ENCODE data around the gene URAD. TPM values are rescaled to one million over a fixed set of nuclear protein-coding genes. Genes with fewer than 3 reads are reported as not detected.
A peak's percentile ranks its signal among the peaks of the same experiment; 100 is the strongest.

Gene URAD
- polyA plus RNA-seq, 3 donors, result not detected

DNA sequence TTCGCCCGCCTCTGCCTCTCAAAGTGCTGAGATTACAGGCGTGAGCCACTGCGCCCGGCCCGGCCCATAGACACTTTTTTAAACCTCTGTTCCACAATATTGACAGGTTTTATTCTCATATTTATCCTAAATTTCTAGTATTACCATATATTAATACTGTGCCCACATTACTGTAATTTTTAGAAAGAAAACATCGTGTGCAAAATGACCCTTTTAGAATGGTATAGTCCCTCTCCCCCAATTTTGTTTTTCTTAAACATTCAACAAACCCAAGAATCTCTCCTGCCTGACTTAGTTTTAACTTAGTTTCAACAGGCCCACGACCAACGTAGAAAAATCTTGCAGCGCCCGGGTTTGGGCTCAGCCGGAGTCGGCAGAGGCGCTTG, 28.5 kb downstream of the URAD start:
- no peak for DNase-seq

DNA sequence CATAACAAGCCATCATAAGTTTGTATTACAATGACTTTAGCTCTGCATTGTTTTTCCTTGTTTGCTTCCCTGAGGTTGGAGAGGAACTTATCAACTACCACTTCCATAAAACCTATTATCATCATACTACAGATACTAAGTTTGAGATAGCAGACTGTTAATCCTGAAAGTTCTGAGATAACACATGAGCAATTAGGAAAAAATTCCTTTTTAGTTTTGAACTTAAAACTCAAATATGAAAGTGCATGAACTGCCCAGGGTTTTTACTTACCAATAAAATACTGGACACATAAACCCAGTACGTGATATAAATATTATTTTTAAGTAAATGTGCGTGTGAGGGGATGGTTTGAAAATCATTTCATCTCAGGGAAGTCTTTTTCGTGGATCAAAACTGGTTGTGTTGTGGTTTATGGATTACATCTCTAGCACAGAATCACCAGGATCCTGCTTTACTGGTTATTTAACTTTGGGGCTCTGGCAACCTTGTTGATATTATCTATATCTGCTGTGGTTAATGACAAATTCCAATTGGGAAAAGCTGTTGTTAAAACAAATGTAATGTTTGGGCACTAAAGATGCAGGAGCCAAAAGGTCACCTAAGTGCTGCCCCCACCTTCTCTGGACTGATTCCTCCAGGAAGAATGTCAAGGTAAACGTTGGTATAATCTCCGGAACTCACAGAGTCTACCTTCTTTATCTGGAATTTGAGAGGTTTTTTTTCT, 31.8 kb downstream of the URAD start:
- DNase-seq, result no peak

- DNase-seq, result no peak
These were observed 33.4 kb downstream of the URAD start for GRCh38 chr13:27955014-27955591.

DNA sequence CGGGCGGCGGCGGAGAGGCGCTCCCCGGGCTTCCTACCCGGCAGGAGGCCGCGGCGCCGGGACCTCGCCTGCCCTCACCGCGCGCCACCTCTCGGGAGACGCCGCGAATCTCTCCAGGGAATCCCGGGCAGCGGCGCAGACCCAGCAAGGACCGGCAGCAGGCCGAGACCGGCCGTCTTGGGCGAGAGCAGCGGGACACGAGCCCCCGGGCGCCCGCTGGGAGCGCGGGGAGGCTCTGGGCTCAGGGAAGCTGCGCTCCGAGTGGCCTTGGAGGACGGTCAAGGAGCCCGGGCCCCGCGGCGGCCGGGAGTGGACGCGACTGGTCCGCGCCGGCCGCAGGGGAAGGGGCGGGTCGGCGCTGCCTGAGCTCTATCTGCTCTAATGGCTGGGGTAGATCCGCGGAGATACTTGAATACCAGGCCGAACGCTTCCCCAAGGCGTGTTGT, 34.1 kb downstream of the URAD start:
- DNase-seq, result no peak

DNA sequence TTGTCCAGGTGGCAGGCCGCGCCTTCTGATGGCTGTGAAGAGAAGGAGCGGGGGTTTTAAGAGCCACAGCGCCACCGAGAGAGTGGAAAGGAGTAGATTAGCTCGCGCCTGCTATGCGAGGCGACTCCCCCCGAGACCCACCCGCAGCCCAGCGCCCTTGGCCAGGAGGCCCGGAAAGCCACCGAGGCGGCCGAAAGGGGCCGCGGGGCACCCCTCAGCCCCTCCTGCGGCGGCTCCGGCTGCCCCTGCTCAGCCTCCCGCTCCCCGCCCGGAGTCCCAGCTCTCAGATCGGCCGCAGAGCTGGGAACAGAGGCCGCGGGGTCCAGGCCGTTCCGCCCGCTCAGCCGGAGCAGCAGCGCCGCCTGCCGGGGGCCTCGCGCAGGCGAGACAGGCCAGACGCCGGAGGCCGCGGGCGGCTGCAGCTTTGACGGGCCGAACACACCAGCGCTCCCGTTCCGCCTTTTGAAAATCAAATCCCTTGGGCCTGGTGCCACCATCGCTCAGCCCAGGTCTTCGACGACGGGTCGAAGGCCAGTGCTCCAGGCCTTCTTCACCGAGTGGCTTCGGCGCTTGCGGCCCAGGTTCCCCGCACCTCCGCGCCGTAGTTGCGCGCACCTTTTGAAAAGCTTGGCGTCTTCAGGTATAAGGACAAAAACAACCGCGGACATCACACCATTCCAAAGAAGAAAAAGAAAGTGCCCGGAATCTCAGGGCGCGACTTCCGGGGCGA, 34.7 kb downstream of the URAD start:
- DNase-seq, result peak; percentile 81

DNA sequence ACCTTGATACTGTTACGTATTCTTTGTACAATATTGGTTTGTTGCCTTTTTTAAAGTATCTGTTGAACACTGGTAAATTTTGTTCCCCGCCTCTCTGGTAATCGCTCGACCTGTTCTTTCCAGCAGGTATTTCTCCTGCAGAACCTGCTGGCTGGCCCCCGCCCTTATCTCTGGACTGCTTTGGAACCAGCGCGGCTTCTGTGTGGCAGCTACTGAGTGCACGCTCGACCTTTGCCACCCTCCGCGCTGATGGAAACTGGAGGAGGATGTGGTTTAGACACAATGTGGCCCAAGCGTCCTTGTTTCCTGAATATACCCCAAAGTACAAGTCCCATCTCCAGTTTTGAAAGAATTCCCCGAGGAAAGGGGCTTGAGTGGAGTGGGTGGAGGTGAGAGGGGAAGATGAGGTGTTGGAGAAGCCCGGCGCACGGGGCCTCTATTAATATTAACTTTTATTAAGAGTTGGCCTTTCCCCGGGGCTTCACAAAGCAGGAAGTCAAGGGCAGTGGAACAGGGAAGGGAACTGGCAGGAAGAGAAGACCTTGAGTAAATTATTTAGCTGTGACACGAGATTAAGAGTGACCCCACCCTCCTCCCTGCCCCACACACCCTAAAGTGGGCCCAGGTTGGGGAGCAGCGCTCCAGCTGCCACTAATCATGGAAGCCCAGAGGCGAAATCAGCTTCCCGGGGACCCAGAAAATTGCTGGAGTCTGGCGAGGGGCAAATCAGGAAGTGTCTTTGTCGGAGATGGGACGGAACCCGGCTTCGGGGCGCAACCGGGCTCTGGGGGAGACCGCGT, 35.4 kb downstream of the URAD start:
- DNase-seq, result no peak

DNA sequence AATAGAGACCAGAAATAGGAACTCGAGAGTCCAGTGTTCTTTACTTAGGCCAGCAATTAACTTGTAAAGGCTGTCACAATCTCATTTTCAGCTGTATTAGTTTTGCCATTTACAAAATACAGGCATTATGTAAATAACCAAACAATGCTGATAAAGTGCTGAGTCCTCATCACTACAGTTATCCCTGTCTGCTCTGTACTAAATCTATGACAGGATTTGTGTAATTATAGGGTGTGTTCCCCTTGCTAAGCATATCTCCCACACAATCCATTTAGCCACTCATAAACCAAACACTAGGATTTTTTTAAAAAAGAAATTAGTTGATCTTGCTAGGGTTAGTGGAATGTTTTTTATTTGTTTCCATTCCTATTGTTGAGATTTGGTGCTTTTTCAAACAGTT, 45.5 kb downstream of the URAD start:
- no peak for DNase-seq

DNA sequence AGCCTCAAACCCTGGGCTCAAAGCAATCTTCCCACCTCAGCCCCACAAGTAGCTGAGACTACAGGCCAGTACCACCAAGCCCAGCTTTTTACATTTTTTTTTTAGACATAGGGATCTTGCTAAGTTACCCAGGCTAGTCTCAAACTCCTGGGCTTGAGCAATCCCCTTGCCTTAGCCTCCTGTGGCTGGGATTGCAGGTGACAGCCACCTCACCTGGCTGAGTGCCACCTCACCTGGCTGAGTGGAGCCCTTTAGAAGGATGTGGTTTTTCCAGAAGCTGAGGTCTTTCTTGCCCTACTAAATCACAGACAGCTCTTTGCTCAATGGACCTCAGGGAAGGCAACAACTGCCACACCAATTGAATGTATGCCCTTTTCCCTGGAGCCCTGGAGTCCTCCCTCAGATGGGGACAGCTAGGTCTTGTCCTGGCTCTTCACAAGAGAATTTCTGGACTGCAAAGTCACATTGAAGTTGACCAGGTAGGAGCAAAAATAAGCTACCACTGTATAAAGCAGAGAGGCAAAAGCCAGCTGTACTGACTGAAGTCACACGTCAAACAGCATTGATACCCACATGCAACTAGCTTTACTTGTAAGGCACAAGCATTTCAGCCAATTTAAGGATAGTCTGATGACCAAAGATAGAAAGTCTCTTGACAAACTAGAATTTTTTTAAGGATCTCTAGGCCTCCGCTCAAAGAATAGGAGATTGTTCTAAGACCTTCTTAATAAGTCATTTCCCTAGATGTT, 54.7 kb downstream of the URAD start:
- DNase-seq, result no peak

DNA sequence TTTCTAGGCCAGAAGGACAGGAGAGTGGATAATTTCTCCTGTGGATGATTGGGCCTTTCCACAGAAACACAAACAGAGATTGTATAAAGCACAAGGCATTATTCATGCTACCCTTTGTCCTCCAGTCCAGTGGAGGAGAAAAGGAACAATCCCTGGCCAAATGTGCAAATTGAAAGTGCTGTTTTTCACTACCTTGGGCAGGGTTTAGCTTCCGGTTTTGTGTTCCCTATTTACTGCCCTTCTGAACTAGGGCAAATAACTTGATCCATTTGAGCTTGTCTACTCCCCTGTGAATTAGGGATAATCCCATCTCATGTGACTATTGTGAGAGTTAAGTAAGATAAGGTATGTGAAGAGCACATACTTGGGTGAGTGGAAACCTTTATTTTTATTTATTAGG, 55.4 kb downstream of the URAD start:
- no peak for DNase-seq

DNA sequence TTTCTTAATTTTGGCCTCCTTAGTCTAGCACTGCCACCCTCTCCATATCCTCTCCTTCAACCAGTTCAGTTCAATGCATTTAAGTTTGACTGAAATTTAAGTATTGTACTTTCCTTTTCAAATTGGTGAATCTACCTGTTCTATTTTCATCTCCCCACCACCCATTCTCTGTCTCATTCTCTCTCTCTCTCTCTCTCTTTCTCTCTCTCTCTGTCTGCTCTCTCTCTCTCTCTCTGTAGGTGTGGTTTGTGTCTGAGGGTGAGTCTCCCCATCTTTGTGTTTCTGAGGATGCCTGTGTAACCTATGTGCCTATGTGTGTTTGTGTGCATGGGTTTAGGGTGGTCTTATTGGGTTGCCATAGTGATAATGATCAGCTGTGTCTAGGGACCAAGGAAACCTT, 58.6 kb downstream of the URAD start:
- no peak for DNase-seq

GRCh38 chr13:27928805-27929753, 59.4 kb downstream of the URAD start:
- DNase-seq, result no peak

DNA sequence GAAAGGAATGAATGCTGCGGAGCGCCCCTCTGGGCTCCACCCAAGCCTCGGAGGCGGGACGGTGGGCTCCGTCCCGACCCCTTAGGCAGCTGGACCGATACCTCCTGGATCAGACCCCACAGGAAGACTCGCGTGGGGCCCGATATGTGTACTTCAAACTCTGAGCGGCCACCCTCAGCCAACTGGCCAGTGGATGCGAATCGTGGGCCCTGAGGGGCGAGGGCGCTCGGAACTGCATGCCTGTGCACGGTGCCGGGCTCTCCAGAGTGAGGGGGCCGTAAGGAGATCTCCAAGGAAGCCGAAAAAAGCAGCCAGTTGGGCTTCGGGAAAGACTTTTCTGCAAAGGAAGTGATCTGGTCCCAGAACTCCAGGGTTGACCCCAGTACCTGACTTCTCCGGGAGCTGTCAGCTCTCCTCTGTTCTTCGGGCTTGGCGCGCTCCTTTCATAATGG, 60.1 kb downstream of the URAD start:
- DNase-seq, result no peak

Other genes with a start within 250 kb of the URAD start
- not detected for gene GSX1, start 196.2 kb downstream of the URAD start, polyA plus RNA-seq (ENCODE audit: insufficient read length in 3 of 3)
- gene PDX1, start 68.7 kb downstream of the URAD start, polyA plus RNA-seq (ENCODE audit: insufficient read length in 3 of 3), result not detected
- gene CDX2, start 19.4 kb downstream of the URAD start, polyA plus RNA-seq (ENCODE audit: insufficient read length in 3 of 3), result not detected
- gene FLT3, start 111.9 kb upstream of the URAD start, polyA plus RNA-seq (ENCODE audit: insufficient read length in 3 of 3), result under 1 TPM; 0.21 to 0.37 (median 0.22) TPM
- gene PAN3, start 149.9 kb upstream of the URAD start, polyA plus RNA-seq (ENCODE audit: insufficient read length in 3 of 3), result 10 to 100 TPM; 42.1 to 61.3 (median 59.0) TPM

Measured in renal pelvis (tissue), 4 donors.